Astrocyte of the spinal cord (primary cell): ENCODE measurements around the gene SLC19A1.

Experiments
- DNase-seq: peaks from one replicate; pipeline ENCODE4 v3.0.0; 2011; ENCODE audit warnings: low read depth, low spot score
- H3K4me3 ChIP-seq: 2 replicates; pipeline ENCODE4 v1.5.1; 2011; ENCODE audit warnings: low read depth, mild to moderate bottlenecking, low read length, moderate library complexity
- CTCF ChIP-seq: IDR thresholded peaks from 2 replicates; pipeline ENCODE4 v1.5.1; 2012; ENCODE audit warnings: low read depth, mild to moderate bottlenecking, low read length, inconsistent platforms
- in situ Hi-C: cut with HindIII; loops from 2 replicates; pipeline ENCODE4 v1.10.0; 2017; ENCODE audit warnings: low sequenced_read_pairs

The SLC19A1 gene

GRCh38 chr21:45475797-45476570 lies 66.3 kb downstream of the SLC19A1 start:
- in situ Hi-C loops: no loop called here
- DNase-seq: no peak
- no peak overlapping the region for H3K4me3 ChIP-seq
- TF ChIP-seq CTCF: no peak

GRCh38 chr21:45475004-45475685 lies 67.1 kb downstream of the SLC19A1 start:
- no peak for TF ChIP-seq CTCF
- in situ Hi-C loops: no loop called here
- no peak for DNase-seq
- no peak overlapping the region for H3K4me3 ChIP-seq

GRCh38 chr21:45474323-45474950 lies 67.8 kb downstream of the SLC19A1 start:
- TF ChIP-seq CTCF: no peak
- no peak for DNase-seq
- in situ Hi-C loops: no loop called here
- H3K4me3 ChIP-seq: no peak overlapping the region

- H3K4me3 ChIP-seq: no peak overlapping the region
- DNase-seq: no peak
- in situ Hi-C loops: no loop called here
- no peak for TF ChIP-seq CTCF
Observed at GRCh38 chr21:45473496-45474322, 68.5 kb downstream of the SLC19A1 start.

- in situ Hi-C loops: no loop called here
- no peak overlapping the region for H3K4me3 ChIP-seq
- no peak for TF ChIP-seq CTCF
- DNase-seq: no peak
Observed at GRCh38 chr21:45472445-45473365, 69.5 kb downstream of the SLC19A1 start.
